Prostate gland (tissue), 2 donors: ENCODE measurements around the gene PEAK1.

Experiments used
- CTCF ChIP-seq, 4 experiments: fragments of 200-600 bp in 2 of 4; fragments of 450-650 bp in 2 of 4; sonication (generic) in 2 of 4; IDR thresholded peaks; 1 replicate in 3 of 4; 2 replicates in 1 of 4; pipeline ENCODE4 v1.5.1; 2016 to 2019; ENCODE audit warnings: antibody characterized with exemption in 4 of 4, mild to moderate bottlenecking in 2 of 4, moderate library complexity in 2 of 4
- POLR2A ChIP-seq: fragments of 450-650 bp; IDR thresholded peaks from one replicate; pipeline ENCODE4 v1.6.1; 2016; ENCODE audit warnings: antibody characterized with exemption, mild to moderate bottlenecking

GRCh38 chr15:77312523-77312922, 107.4 kb downstream of the PEAK1 start:
- TF ChIP-seq POLR2A (no peak), CTCF (IDR thresholded peaks at IDR 0.05) (no peak)
